Measurements from ENCODE around the gene BTAF1.
A peak's percentile ranks its signal among the peaks of the same experiment; 100 is the strongest.
"Not testable (repeated sequence)": the region's sequence is repeated elsewhere in the genome, so short reads cannot be mapped to it uniquely, and the experiment has no call there.

BTAF1 gene

DNA sequence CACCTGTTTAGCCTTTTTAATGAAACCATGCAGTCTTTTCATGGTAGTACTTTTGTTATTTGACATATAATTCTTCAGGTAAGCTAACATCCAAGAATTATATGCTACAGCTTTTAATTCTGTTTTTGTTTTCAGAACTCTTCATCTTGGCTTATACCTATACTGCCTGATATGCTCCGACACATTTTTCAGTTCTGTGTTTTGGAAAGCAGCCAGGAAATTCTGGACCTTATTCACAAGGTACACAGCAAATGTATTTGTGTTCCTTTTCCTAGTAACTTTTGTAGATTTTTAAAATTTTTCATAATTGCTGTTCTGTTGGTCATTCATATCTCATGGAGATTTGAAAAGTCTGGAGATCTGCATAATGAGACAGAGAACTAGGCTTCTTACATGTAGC is 56.7 kb downstream of the BTAF1 start:
- DNase-seq, result no peak

DNA sequence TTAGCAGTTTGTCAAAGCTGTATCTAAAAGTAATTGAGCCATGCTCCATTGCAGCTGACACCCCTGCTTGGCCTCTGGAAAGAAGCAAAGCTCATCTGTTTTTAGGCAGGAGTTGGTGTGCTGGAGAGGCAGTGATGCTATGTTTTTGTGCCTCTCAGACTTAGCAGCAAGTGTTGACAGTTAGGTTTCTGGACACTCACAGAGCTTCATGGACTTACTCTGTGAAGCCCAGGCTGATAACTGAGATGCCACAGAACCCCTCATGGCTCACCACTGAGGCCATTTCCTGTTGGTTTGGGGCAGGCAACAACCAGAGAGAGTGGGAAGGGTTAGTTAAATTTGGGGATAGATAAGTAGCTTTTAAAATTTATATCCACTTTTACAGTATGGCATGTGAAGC is 59.8 kb downstream of the BTAF1 start:
- DNase-seq, result no peak

DNA sequence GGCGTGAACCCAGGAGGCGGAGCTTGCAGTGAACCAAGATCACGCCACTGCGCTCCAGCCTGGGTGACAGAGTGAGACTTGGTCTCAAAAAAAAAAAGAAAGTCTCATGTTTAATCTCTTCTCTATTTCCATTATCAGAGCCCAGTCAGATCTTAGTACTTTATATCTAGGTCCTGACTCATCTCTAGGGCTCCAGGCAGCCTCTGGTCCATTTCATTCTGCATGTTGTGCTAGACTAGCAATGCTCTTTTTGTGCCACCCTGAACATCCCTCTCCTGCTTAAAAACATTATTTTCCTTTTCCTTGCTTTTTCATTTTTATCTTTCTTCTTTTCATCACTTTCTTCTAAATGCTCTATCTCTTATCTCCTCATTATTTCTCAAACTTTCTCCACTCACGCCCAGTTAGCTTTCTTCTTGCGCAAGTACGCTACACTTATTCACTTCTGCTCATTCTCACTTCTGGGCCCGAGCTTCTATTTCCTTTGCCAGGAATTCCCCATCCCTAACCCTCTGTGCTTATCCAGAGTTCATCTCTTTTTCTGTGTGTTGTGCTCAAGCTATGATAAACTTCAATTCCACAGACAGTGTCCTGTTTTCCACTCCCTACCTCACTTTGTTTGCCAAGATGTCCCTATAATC is 63.9 kb downstream of the BTAF1 start:
- DNase-seq, result no peak

DNA sequence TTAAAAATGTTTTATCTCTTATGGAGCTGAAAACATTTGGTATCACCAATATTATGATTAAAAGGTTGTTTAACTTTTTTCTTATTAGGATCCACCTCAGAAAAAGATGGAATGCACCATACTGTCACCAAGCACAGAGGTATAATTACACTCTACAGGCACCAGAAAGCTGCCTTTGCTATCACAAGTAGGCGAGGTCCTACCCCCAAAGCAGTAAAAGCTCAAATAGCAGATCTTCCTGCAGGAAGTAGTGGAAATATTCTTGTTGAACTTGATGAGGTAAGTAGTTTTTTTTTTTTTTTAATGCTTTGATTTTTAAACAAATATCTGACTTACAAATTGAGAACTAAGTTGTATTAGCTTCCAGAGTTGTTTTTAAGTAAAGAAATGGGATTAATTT is 68.5 kb downstream of the BTAF1 start:
- no peak for DNase-seq

DNA sequence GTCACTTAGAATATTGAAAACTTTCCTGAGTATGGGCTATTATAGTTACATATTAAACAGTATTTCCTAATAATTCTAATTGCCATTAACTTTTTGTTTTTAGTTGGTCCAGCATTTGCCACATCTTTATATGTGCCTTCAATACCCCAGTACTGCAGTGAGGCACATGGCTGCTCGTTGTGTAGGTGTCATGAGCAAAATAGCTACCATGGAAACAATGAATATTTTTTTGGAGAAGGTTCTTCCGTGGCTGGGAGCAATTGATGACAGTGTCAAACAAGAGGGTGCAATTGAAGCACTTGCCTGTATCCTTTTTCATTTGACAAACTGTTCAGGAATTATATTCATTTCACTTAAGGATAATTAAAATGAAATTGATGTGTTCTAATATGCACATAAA is 72.7 kb downstream of the BTAF1 start:
- no peak for DNase-seq

DNA sequence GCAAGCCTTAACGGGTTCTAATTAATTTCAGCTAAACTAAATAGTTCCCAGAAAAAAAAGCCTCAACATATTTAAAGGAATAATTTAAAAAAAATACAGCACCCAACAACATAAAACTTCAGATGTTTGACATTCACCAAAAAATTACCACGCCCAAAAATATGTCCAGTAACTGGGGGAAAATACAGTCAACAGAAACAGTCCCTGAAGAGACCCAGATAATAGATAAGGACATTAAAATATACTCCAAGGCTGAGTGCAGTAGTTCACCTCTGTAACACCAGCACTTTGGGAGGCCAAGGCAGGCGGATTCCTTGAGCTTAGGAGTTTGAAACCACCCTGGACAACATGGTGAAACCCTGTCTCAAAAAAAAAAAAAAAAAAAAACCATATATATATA is 78.0 kb downstream of the BTAF1 start:
- no peak for DNase-seq

DNA sequence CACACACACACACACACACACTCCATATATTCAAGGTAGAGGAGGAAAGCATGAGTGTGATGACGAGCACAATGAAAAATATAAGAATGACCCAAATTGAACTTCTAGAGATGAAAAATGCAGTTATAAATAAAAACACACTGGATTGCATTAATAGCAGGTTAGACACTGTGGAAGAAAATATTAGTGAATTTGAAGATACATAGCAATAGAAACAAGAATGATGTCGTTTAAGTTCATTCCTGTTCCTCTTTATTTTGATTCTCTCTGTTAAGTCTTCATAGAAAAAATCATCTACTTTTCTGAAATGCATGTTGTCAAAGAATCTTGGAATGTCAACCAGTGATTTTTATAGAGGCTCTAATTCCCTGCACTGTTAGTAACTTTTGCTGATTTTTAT is 78.4 kb downstream of the BTAF1 start:
- no peak for DNase-seq

DNA sequence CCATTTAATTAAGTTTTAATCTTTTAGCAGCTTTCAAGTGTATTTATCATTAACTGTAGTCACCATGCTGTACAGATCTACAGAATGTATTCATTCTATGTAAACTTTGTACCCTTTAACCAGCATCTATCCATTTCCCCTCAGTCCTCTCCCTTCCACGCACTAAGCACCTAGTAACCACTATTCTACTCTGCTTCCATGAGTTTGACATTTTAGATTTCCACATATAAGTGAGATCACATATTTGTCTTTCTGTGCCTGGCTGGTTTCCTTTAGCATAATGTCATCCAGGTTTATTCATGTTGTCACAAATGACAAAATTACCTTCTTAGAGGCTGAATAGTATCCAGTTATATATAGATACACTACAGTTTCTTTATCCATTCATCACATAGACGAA is 79.7 kb downstream of the BTAF1 start:
- DNase-seq, result peak; percentile 6

DNA sequence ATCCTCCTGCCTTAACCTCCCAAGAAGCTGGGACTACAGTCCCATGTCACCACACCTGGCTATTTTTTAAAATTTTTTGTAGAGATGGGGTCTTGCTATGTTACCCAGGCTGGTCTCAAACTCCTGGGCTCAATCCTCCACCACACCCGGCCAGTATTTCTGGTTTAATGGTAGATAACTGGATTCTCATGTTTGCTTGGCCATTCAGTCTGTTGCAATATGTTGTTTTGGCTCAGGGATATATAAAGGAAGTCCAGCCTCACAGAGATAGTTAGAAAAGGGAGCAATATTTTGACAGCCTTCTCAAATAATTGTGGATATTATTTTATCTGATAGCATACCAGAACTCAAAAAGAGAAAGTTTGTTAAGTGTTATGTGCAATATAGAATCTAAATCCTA is 82.4 kb downstream of the BTAF1 start:
- DNase-seq, result no peak

DNA sequence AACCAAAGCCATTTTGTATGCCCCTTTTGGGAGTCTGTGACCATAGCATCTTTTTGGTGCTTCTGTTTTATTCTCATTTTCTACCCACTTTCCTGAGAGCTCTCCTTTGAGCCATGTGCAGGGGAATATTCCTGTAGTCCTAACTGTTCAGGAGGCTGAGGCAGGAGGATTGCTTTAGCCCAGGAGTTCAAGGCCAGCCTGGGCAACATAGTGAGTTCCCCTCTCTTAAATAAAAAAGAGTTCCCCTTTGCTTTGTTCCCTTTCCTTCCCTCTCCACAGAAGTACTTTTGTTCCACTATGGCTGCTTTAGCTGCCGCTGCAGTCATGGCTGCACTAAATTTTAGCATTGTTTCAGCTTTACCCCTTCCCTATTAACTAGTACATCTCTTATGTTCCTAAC is 85.9 kb downstream of the BTAF1 start:
- DNase-seq, result no peak

DNA sequence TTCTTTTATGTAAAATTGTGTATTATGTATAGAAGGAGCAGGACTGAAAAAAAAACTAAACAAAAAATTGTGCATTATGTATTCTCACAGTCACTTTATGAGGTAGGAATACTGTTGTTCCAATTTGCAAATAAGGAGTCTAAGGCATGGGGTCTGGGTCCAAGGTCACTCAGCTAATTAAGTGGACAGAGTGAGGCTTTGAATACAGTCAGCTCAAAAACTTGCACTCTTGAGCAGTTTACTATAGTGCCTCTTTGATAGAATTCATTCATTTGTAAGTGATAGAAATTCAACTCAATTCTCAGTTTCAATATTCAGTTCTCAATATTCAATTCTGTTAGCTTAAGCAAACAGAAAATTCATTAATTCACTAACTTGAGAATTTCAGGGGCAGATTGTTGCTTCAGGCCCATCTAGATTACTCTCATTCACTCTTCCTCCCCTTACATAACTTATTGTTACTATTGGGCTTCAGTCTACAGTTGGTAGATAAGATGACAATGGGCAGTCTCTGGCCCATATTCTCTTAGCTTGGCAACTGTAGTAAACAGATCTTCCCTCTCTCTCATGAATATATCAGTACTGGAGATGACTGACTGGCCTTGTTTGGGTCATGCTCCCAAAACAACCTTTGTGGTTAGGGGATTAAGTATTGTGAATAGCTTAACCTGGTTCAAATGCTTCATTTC is 86.6 kb downstream of the BTAF1 start:
- DNase-seq, result no peak

DNA sequence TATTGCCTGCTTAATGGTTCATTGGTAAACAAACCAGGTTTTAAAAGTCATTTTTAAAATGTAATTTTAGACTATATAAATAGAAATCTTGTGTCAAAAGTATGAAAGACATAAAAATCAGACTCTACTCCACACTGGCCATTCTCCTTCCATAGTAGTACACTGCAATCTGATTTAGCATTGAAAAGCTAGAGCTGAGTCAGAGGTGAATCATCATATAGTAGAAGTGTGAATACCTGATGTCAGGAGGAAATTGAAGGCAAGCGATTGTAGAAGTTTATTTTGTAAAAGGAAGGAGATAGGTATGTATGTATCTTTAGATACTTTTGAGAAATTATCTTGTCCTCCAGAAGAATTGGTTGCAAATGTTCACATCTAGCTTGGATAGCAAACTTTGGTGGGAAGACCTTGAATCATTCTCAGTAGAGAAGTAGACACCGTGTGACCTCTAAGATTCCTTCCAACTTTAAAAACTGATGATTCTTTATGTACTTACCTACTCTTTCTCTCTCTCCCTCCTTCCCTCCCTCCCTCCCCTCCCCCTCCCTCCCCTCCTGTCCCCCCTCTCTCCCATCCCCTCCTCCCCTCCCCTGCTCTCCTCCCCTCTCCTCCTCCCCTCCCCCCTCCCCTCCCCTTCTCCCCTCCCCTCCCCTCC is 88.1 kb downstream of the BTAF1 start:
- no peak for DNase-seq

DNA sequence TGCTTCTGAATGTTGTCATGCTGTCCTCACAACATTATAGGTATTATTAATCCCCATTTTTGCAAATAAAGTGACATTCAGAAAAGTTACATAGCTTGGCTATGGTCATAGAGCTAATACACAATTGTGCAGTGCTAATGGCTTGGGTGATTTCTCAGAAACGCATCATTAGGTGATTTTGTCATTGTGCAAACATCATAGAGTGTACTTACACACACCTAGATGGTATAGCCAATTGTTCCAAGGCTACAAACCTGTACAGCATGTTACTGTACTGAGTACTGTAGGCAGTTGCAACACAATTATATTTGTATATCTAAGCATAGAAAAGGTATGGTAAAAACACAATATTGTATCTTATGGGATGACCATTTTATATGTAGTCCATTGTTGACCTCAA is 91.0 kb downstream of the BTAF1 start:
- peak; percentile 20 for DNase-seq

DNA sequence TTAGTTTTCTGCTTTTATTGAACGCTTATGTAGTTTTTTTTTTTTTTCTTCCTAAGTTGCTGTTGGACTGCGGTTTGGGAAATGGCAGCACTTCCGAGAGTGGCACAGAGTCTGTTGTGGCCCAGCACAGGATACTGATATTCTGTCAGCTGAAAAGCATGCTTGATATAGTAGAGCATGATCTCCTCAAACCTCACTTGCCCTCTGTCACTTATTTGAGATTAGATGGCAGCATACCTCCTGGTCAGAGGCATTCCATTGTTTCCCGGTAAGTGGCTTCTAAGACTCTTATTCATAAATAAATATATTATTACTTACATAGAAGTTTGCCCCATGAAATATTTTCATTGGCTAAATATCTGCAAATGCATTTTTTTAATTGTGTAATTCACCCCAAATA is 101.1 kb downstream of the BTAF1 start:
- DNase-seq, result no peak

DNA sequence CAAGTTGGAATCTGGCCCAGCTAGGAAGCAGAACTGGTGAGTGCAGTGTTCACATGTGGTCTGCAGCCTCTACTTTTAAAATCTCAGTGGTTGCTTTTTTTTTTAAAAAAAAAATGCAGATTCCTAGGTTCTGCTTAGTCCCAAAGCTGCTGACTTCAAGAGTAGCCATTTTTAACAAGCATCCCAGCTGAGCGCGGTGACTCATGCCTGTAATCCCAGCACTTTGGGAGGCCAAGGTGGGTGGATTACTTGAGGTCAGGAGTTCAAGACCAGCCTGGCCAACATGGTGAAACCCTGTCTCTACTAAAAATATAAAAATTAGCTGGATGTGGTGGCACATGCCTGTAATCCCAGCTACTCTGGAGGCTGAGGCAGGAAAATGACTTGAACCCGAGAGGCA is 101.8 kb downstream of the BTAF1 start:
- not testable (repeated sequence) for DNase-seq

DNA sequence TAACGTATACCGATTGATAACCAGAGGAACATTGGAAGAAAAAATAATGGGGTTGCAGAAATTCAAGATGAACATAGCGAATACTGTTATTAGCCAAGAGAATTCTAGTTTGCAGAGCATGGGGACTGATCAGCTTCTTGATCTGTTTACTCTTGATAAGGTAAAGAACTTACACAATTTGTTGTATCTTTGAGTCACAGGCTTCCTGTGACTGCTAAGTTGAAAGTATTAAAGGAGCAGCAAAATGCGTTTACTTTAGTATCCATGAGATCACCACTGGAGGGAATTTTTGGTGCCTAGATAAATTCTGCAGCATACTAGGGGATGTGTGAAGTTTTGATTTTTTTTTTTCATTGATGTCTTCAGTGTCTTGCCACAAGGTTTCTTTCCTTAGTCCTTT is 103.6 kb downstream of the BTAF1 start:
- DNase-seq, result no peak

DNA sequence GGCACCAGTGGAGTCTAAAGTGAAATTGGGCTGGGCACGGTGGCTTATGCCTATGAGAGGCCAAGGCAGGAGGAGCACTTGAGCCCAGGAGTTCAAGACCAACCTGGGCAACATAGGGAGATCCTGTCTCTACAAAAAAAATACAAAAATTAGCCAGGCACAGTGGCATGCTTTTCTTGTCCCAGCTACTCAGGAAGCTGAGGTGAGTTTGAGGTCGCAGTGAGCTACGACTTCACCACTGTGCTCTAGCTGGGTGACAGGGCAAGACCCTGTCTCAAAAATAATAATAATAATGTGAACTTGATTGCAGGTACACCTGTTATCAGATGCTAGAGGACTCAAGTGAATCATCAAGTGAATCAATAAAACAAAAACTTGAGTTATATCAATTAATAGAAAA is 108.0 kb downstream of the BTAF1 start:
- no peak for DNase-seq

DNA sequence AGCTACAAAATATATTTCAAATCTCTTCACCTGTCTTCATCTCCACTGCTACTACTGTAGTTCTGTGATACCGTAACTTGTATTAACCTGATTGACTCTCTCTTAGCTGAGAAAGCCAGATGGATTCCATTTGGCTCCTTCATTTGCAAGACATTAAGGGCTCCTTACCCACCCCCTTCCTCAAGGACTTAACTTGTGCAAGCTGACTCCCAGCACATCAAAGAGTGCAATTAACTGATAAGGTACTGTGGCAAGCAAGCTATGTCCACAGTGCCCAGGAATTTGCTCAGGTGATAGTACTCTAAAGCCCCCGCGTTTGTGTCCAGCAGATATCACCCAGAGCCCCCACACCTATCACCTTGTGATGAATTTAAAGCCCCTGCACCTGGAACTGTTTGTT is 109.5 kb downstream of the BTAF1 start:
- not testable (repeated sequence) for DNase-seq

DNA sequence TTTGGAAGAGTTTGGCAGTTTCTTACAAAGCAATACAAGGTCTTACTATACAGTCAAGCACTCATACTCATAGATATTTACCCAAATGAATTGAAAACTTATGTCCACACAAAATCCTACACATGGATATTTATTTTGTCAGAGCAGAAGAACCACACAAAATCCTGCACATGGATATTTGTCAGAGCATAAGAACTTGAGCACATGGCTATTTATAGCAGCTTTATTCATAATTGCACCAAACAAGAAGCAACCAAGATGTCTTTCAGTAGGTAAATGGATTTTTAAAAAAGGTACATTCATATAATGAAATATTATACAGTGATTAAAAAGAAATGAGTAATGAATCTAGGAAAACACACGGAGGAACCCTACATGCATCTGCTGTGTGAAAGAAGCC is 115.4 kb downstream of the BTAF1 start:
- no peak for DNase-seq

DNA sequence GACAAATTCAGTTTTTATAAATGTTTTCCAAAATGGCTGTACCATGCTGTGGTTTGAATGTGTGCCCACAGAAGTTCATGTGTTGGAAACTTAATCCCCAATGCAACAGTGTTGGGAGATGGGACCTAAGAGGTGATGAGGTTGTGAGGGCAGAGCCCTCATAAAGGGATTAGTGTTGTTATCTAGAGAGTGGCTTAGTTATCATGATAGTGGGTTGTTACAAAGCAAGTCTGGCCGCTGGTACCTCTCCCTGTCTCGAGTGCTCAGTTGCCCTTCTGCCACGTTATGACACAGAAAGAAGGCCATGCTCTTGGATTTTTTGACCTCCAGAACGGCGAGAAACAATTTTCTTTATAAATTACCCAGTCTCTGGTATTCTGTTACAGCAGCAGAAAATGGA is 119.0 kb downstream of the BTAF1 start:
- DNase-seq, result no peak

DNA sequence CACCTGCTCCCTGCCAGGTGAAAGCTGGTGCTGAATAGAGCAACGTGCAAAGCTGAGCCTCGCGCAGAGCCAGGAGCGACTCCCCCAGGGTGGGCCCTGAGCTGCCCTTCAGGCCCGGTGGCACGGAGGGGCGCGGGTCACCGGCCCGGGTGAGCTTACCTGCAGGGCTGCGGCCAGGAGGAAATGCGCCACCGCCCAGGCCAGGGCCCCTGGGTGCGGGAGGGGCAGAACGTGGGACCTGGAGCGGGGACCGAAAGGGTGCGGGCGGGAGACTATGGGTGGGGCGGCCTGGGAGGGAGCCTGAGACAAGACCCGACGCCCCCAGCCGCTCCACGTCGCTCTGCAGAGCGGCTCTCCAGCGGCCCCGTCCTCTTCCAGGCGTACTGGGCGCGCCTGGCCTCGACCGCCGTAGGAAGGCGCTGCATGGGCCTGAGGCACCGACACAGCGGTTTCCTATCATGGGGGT is 122.1 kb downstream of the BTAF1 start:
- no peak for DNase-seq

DNA sequence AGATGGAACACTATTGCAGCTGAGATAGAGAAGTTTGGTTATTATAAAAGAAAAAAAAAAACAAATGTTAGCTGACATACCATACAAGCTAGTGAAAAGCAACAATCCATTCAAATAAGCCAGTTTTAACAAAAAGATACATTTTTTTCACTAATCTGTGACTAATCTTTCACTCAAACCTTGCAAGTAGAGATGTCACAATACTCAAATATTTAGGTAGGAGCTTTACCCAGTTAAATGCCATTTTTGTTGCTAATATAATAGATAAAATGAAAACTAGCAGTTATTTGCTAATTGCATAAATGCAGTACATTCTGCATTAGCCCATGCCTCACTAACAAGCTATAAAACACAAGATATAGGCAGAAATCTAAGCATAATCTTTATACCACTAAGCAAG is 123.6 kb downstream of the BTAF1 start:
- DNase-seq, result no peak

DNA sequence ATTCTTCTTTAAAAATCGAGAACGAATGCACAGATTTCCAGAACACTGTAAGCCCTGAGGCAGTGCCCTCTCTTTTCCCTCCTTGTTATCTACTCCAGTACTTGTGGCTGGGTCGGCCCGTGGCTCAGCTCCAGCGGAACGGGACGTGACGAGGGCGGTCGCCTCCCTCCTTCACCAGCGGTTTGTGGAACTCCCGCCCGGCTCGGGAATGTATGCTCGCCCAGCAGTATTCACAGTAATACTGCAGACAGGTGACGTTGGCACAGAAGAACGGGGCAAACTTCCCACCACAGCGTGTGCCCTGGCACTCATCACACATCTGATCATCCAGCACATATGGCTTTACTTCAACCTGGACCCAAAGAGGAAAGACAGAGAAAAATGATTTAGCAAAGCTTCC is 128.5 kb downstream of the BTAF1 start:
- DNase-seq, result no peak

DNA sequence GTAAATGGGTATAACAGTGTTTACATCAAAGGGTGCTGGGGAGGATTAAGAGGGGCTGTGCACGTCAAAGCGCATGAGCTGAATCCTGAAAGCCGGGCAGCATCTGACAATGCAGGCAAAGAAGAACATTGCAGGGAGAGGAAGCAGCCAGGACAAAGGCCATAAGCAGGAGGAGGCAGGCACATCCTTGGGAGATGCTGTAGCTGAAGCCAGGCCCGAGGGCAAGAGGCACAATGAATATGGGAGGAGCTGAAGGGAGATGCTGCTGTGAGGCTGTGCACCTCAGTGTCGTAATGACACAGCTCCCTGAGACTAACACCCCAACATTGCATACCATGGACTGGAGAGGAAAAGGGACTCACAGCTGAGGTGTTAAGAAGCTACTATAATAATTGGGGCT is 129.2 kb downstream of the BTAF1 start:
- no peak for DNase-seq

DNA sequence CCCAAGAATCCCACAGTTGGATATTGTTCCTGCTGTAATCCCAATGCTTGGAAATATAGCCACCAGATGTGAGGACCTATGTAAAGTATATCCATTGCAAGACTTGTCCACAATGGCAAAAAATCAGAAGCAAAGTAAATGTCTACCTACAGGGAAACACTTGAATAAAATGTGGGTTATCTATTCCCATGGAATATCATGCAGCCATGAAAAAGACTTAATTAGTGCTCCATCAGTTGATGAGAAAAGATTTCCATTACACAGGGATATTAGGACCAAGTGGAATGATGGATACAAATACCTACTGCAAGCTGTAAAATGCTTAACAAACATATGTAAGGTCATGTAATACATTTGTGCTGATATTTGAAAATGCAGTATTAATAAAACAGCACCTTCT is 131.2 kb downstream of the BTAF1 start:
- DNase-seq, result no peak

Measured in NCI-H2029 (cell line).